ENCODE results near the gene NLN.

- TF ChIP-seq, protein P1, sequence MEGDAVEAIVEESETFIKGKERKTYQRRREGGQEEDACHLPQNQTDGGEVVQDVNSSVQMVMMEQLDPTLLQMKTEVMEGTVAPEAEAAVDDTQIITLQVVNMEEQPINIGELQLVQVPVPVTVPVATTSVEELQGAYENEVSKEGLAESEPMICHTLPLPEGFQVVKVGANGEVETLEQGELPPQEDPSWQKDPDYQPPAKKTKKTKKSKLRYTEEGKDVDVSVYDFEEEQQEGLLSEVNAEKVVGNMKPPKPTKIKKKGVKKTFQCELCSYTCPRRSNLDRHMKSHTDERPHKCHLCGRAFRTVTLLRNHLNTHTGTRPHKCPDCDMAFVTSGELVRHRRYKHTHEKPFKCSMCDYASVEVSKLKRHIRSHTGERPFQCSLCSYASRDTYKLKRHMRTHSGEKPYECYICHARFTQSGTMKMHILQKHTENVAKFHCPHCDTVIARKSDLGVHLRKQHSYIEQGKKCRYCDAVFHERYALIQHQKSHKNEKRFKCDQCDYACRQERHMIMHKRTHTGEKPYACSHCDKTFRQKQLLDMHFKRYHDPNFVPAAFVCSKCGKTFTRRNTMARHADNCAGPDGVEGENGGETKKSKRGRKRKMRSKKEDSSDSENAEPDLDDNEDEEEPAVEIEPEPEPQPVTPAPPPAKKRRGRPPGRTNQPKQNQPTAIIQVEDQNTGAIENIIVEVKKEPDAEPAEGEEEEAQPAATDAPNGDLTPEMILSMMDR (conservative IDR thresholded peaks at IDR 0.05) = no peak
- TF ChIP-seq ZFX (IDR thresholded peaks at IDR 0.05) = no peak
Observed at GRCh38 chr5:65802080-65802479, 80.1 kb downstream of the NLN start.
